ENCODE measurements around the gene C1orf210.

Gene C1orf210

GRCh38 chr1:43272576-43273571, 12.5 kb downstream of the C1orf210 start:
- DNase-seq, result no peak

DNA sequence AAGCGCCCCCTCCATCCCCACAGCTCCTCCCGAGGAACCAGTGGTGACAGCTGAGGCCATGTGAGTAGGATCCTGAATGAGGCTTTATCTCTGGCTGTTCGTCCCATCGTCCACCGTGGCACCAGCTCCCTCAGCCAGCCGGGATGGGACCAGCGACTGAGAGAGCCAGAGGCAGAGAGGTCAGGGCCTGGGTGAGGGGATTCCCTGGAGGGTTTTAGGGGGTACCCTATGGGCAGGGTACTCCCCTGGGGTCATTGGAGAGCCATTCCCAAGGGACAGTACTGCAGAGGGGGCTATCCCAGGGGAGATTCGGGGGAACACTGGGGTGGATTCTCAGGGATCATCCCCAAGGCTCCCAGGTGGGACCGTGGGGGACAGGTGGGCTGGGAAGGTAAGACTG, 13.2 kb downstream of the C1orf210 start:
- DNase-seq, result no peak

- DNase-seq, result no peak
Observed at GRCh38 chr1:43271186-43272118, 13.9 kb downstream of the C1orf210 start.

GRCh38 chr1:43270421-43271095, 14.8 kb downstream of the C1orf210 start:
- DNase-seq, result no peak

GRCh38 chr1:43269627-43270375, 15.6 kb downstream of the C1orf210 start, which contains the start of gene TMEM125:
TSS of gene TMEM125 (plus strand) at chr1:43269983. CDS start at chr1:43272723, 2,740 bp downstream.
- DNase-seq, result no peak

DNA sequence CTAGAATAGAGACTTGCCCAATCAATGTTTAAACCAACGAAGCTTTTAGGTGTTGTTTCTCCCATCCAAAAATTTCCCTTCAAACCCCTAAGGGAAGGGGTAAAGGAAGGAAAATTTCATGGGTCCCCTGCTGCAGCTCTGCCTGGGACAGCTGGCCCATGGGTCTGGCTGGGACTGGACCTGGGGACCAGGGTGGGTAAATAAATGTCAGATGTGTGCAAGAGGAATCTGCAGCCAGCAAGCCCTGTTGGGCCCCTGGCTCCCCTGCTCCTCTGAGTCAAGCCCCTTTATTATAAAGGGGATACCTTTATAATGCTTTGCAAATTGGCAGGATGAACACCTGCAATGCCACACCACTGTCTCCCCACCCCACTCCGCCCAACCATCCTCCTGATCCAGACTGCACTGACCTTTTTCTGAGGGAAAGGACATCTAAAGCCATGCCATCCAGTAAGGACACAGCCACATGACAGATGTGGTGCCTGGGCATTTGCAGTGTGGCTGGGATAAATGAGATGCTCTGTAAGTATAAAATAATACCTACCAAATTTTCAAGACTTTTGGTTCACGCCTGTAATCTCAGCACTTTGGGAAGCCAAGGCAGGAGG, 17.5 kb downstream of the C1orf210 start:
- no peak for DNase-seq

DNA sequence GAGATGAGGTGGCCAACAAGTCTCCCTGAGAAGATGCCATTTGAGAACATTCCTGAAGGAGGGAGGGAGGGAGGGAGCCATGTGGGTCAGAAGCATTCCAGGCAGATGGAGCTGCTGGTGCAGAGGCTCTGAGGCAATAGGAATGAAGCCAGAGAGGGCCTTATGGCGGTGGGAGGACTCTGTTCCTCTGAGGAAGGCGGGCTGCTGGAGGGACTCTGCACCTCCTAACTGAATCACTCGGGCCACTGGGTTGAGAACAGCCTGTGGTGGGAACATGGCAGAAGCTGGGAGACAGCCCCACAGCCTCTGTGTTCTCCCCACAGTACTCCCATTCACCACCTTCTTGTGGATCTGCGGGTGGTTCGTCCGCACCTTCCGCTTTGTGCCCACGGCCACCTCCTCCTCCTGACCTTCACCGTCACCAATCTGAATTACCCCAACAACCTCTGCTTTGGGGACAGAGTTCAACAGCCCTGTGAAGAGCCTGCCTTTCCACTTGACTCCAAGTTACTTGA, 18.0 kb downstream of the C1orf210 start:
- no peak for DNase-seq

DNA sequence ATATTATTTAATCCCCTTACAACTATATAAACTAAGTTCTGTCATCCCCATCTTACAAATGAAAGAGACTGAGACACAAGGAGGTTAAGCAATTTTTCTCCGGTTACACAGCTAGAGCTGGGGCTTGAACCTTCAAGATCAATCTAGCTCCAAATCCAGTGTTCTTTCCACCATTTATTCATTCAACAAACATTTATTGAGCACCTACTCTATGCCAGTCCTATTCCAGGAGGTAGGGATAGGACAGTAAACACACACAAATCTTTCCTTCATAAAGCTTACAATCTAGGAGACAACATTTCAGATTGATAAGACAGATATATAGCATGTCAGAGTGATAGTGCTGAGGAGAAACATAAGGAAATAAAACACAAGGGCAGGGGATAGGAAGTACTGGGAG, 18.5 kb downstream of the C1orf210 start:
- DNase-seq, result no peak

DNA sequence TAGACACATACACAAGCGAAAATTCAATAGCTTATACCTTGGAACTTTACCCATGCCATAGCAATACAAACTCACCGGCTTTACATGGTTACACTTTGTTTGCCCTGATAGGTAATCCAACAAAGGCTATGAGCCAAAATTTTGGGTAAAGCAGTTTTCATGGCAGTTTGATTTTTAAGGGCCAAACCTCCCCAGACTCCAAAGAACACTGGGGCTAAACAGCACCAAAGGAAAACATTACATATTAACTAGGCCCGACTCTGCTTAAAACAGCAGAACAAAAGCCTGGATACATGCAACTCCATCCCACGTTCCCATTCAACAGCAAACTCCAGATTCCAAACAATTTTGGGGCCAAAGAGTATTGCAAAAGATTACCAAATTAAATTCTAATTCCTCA, 19.9 kb downstream of the C1orf210 start:
- no peak for DNase-seq

DNA sequence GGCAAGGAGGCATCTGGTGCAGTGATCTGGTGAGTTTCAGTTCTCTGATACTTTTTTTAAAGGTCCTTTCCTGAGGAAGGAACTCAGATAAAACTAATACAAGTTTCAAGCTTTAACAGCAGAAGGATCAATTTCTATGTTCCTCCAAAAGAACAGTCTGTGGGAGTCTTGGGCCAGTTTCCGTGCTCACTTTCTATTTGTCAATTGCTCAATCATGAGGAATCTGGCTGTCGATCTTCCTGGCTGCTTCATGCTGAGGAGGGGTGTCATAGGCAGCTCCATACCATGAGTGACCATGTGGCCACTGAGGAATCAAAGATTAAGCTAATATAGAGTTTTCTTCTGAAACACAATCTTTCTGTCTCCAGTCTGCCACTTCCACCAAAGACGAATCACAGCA, 27.0 kb downstream of the C1orf210 start:
- DNase-seq, result no peak

GRCh38 chr1:43256675-43257570, 28.5 kb downstream of the C1orf210 start:
- DNase-seq, result no peak

- DNase-seq, result no peak
Observed at GRCh38 chr1:43255438-43256210, 29.8 kb downstream of the C1orf210 start.

GRCh38 chr1:43253876-43254275, 31.5 kb downstream of the C1orf210 start:
- DNase-seq, result no peak

- no peak for DNase-seq
Observed at GRCh38 chr1:43253173-43253572, 32.2 kb downstream of the C1orf210 start.

DNA sequence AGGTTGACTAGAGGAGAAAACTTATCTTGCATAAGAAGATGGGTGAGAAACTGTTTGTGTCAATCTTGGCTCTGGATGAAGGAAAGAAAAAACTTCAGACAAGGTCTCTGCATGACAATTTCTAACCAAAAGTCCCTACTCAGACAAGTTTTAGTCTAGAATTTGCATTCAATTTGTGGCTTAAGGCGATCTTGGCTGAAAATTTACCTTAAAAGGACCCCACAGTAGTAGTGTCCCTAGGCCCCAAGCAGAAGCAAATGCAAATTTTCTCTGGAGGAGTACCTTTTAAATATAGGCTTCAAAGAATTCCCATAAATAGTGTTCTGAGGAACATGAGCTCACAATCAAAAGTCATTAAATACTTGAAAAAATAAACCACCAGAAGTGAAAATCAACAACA, 33.2 kb downstream of the C1orf210 start:
- DNase-seq, result no peak

- no peak for DNase-seq
Observed at GRCh38 chr1:43251024-43251423, 34.4 kb downstream of the C1orf210 start.

DNA sequence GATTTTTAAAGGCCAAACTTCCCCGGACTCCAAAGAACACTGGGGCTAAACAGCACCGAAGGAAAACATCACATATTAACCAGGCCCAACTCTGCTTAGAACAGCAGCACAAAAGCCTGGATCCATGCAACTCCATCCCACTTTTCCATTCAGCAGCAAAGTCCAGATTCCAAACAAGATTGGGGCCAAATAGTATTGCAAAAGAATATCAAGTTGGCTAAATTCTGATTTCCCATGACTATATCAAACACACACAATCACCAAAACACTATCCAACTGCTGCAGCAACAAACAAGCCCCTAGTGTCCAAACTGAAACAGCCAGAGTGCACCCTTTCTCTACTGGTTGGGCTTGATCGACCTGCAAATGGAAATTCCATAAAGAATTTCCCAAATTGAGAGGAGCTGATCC, 35.0 kb downstream of the C1orf210 start:
- DNase-seq, result no peak

DNA sequence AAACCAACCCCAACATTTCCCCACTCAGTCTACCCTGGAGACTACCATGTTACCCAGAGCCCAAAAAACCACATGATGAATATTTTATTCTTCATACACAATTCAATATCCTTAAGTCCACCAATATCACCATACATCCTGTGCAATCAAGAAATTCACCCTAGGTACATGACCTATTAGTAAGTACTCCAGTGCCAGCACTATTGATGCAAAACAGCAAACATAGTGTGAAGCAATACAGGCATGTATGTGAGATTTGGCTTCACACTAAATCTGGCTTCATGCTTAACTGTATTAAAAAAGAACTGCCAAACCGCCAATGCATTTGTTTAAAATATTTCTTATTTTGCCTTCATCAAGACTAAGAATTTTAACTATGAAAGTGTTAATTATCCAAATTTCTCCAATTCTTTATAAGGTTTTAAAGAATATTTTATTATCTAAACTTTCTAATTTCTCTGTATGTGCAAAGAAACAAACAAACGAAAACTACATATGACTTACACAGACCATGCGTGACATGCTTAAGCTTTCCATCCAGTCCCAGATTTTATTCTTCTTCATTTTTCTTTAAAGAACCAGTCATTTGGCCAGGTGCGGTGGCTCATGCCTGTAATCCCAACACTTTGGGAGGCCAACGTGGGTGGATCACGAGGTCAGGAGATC, 38.0 kb downstream of the C1orf210 start:
- no peak for DNase-seq

All from activated naive CD4-positive, alpha-beta T cell treated with Interleukin-2 at 50 U/mL for 16 hours (primary cell).